OCI-LY1 (cell line): ENCODE results near the gene LRSAM1.

Experiments
- H2AFZ ChIP-seq: fragments of 200-600 bp; sonication (generic), shearing (Covaris generic); 2 replicates; pipeline ENCODE4 v1.6.0; 2014; ENCODE audit warnings: antibody characterized with exemption, mild to moderate bottlenecking, low read length
- H3F3A ChIP-seq: fragments of 200-600 bp; sonication (generic), shearing (Covaris generic); 2 replicates; pipeline ENCODE4 v1.6.0; 2014; ENCODE audit warnings: mild to moderate bottlenecking, antibody characterized with exemption, low read length, moderate library complexity; ENCODE audit not compliant: insufficient read depth
- H3K27ac ChIP-seq: fragments of 200-600 bp; sonication (generic); 2 replicates; pipeline ENCODE4 v1.5.1; 2014; ENCODE audit warnings: low read length, mixed run types, mild to moderate bottlenecking, low read depth; ENCODE audit not compliant: poor library complexity, severe bottlenecking
- H3K27me3 ChIP-seq: fragments of 200-600 bp; sonication (generic); 2 replicates; pipeline ENCODE4 v1.6.0; 2014; ENCODE audit warnings: antibody characterized with exemption, mild to moderate bottlenecking, low read length, moderate library complexity; ENCODE audit not compliant: insufficient read depth
- H3K36me3 ChIP-seq: fragments of 200-600 bp; sonication (generic); 2 replicates; pipeline ENCODE4 v1.6.1; 2014; ENCODE audit warnings: mild to moderate bottlenecking, antibody characterized with exemption, low read length, moderate library complexity, mixed read lengths; ENCODE audit not compliant: insufficient read depth
- H3K4me1 ChIP-seq: fragments of 200-600 bp; sonication (generic); 2 replicates; pipeline ENCODE4 v1.5.1; 2014; ENCODE audit warnings: mild to moderate bottlenecking, low read length, moderate library complexity; ENCODE audit not compliant: insufficient read depth, severe bottlenecking
- H3K4me2 ChIP-seq: fragments of 200-600 bp; sonication (generic), shearing (Covaris generic); 2 replicates; pipeline ENCODE4 v1.6.1; 2014; ENCODE audit warnings: low read length
- H3K4me3 ChIP-seq: fragments of 200-600 bp; sonication (generic); 2 replicates; pipeline ENCODE4 v1.5.1; 2014; ENCODE audit warnings: low read length, low read depth, mild to moderate bottlenecking, mixed read lengths; ENCODE audit not compliant: poor library complexity, severe bottlenecking
- H3K79me2 ChIP-seq: fragments of 200-600 bp; shearing (Covaris generic); 2 replicates; pipeline ENCODE4 v1.6.1; 2016; ENCODE audit warnings: mixed run types, low read length, mixed read lengths; ENCODE audit not compliant: insufficient read depth
- H3K9ac ChIP-seq: fragments of 200-600 bp; sonication (generic), shearing (Covaris generic); 2 replicates; pipeline ENCODE4 v1.6.1; 2014; ENCODE audit warnings: mild to moderate bottlenecking, low read length, mixed read lengths
- H3K9me2 ChIP-seq: fragments of 200-600 bp; sonication (generic), shearing (Covaris generic); 2 replicates; pipeline ENCODE4 v1.6.1; 2014; ENCODE audit warnings: low read depth, mild to moderate bottlenecking, low read length, mixed read lengths
- H3K9me3 ChIP-seq: fragments of 200-600 bp; shearing (Covaris generic); 2 replicates; pipeline ENCODE4 v1.6.1; 2014; ENCODE audit warnings: low read length, mixed read lengths
- H4K20me1 ChIP-seq: fragments of 200-600 bp; sonication (generic), shearing (Covaris generic); 2 replicates; pipeline ENCODE4 v1.6.0; 2016; ENCODE audit warnings: mild to moderate bottlenecking, low read length; ENCODE audit not compliant: insufficient read depth
- CTCF ChIP-seq: fragments of 200-600 bp; sonication (generic), shearing (Covaris generic); IDR thresholded peaks from 2 replicates; pipeline ENCODE4 v1.5.1; 2017; ENCODE audit warnings: mild to moderate bottlenecking, antibody characterized with exemption, low read length, moderate library complexity, mixed read lengths
- EZH2 ChIP-seq: fragments of 200-600 bp; sonication (generic), shearing (Covaris generic); IDR thresholded peaks from 2 replicates; pipeline ENCODE4 v1.8.0; 2017; ENCODE audit warnings: borderline replicate concordance, mixed run types, mild to moderate bottlenecking, antibody characterized with exemption, low read length, moderate library complexity, mixed read lengths

LRSAM1 gene

GRCh38 chr9:127535396-127535795 is 84.1 kb downstream of the LRSAM1 start:
- Histone ChIP-seq H3K9me3 (no peaks in the 10 kb centered on the region), H3K27ac (no peak overlapping the region), H3F3A (no peaks in the 10 kb centered on the region), H3K36me3 (no peaks in the 10 kb centered on the region), H4K20me1 (no peaks in the 10 kb centered on the region), H3K4me2 (no peak overlapping the region), H3K4me1 (no peaks in the 10 kb centered on the region), H3K4me3 (no peak overlapping the region), H2AFZ (no peak overlapping the region), H3K27me3 (peaks cover 7% of the 10 kb centered on the region; the same call in 1 of the 2 replicates), H3K9me2 (no peaks in the 10 kb centered on the region), H3K9ac (no peak overlapping the region), H3K79me2 (no peaks in the 10 kb centered on the region)
- TF ChIP-seq CTCF = no peak
- TF ChIP-seq EZH2 = no peak

- H3K27me3 ChIP-seq = peaks cover 7% of the 10 kb centered on the region; the same call in 1 of the 2 replicates
- no peak overlapping the region for H2AFZ ChIP-seq
- H4K20me1 ChIP-seq = no peaks in the 10 kb centered on the region
- no peaks in the 10 kb centered on the region for H3K4me1 ChIP-seq
- no peak overlapping the region for H3K4me2 ChIP-seq
- TF ChIP-seq CTCF (no peak), EZH2 (no peak)
- no peaks in the 10 kb centered on the region for H3K9me3 ChIP-seq
- no peaks in the 10 kb centered on the region for H3K79me2 ChIP-seq
- no peaks in the 10 kb centered on the region for H3K36me3 ChIP-seq
- H3K27ac ChIP-seq = no peak overlapping the region
- no peaks in the 10 kb centered on the region for H3K9me2 ChIP-seq
- no peak overlapping the region for H3K4me3 ChIP-seq
- H3F3A ChIP-seq = no peaks in the 10 kb centered on the region
- no peak overlapping the region for H3K9ac ChIP-seq
These were observed 84.5 kb downstream of the LRSAM1 start for GRCh38 chr9:127535834-127536233.

- Histone ChIP-seq H3K27me3 (peaks cover 7% of the 10 kb centered on the region), H3K4me2 (no peak overlapping the region), H3K9ac (no peak overlapping the region), H3K27ac (no peak overlapping the region), H3K9me2 (no peaks in the 10 kb centered on the region), H3K9me3 (no peaks in the 10 kb centered on the region), H3K79me2 (no peaks in the 10 kb centered on the region), H2AFZ (no peak overlapping the region), H3K36me3 (no peaks in the 10 kb centered on the region), H3F3A (no peaks in the 10 kb centered on the region), H3K4me1 (no peaks in the 10 kb centered on the region), H3K4me3 (no peak overlapping the region), H4K20me1 (no peaks in the 10 kb centered on the region)
- no peak for TF ChIP-seq EZH2
- no peak for TF ChIP-seq CTCF
These were observed 85.2 kb downstream of the LRSAM1 start for GRCh38 chr9:127536499-127536898.
